GM18858 (cell line): ENCODE data around the gene ARHGAP35.

Source experiments
- ATAC-seq: cut with Tn5 transposase; IDR thresholded peaks from one replicate; pipeline ENCODE4 v1.9.1; 2021; ENCODE audit not compliant: unreplicated experiment

The ARHGAP35 gene

DNA sequence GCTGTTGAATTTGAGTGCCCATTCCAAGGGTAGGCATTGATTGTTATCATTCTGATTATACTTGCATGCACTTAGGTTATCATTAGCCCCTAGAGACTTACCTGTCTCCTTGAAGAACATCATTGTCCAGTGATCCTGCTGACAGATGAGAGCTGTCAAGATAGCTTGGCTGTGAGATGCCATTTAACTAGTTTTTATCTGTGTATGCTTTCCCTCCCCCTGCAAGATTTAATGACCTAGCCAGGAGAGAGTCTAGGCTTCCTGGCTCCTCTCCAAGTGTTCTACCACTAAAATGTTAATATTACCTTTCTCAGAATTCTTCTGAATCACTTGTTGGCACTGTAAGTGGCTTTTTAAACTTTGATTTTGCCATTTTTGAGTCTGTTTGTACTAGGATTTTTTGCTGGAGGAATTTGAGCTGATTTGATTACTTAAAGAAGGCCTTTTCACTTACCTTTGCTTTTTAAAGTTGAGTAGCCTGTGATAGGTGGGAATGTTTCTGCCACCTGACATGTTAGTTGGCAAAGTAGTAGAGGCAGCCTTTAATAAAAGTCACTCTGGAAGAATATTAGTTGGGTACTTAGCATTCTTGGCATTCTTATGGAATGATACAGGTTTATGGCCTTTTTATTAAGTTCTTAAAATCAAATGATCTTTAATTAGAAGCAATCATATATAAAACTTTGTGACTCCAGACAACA lies 41.1 kb downstream of the ARHGAP35 start:
- ATAC-seq: no peak

DNA sequence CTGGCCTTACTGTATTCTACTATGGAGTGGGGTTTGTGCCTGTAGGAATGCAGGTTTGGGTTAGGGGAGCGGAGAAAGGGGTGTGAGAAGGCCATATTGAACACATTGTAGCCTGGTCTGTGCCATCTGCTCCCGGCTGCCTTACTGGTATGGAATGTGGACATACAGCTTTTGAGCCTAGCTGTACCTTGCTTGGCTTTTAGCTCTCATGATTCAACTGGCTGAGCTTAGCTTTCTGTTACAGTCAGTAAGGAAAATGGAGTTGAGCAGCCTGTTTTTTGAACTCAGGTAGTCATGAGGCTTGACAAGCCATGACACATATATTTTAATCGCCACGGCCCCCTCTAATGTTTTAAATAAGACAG lies 41.6 kb downstream of the ARHGAP35 start:
- ATAC-seq: no peak

DNA sequence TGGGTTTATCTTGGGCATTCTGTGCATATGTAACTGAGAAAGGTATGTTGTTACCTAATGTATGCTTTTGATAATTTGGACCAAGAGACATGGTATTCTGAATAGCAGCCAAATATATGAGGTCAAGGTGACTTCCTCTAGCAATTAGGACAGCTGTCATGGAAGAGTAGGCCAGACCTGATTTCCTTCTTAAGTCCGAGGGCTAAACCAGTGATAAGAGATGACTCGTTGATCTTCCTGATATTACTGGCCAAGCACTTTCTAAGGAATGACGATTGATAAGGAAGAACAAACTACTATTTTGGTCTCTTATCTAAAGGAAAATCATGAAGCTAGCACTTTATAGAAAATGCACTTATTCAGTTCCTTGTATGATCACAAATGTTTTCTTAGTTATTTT lies 42.7 kb downstream of the ARHGAP35 start:
- no peak for ATAC-seq

DNA sequence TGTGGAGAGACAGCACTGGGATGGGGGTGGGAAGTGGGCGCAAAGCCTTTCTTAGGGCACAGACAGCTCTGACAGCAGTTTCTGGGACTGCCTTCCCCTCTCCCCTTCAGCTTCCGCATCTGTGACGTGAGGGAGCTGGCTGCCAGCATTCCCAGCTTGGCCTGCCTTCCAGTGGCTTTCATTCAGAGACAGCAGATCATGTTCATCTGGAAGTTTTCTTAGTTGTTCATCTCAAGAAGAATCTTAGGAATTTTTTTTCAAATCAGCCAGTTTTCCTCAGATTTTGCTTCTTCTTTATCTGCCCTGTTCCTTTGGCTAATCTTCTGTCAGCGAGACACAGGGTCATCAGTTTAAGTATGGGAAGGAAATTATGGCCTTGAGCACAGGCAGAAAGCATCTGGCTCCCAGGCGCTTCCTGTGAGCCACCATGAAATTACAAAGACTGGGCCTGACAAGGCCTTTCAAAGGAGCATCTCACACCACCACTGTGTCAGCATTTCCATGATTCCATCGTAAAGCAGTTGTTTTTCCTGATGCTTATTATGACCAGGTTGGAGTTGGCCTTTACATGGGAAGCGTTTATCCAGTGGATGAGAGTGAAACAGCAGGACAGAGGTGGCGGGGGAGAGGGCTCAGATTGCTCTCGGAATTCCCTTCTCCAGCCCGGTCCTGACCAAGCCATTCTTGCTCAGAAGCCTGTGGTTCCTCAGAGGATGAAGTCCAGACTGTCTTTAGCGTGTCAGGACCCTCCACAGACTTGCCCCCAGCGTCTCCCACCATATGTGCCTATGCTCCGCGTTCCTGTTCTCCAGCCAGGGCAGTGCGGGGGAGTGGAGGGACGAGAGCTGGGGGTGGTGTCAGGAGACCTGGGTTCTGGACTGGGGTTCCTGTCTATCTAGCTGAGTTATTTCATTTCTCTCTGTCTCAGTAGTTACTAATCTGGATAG lies 43.6 kb downstream of the ARHGAP35 start:
- ATAC-seq: no peak

DNA sequence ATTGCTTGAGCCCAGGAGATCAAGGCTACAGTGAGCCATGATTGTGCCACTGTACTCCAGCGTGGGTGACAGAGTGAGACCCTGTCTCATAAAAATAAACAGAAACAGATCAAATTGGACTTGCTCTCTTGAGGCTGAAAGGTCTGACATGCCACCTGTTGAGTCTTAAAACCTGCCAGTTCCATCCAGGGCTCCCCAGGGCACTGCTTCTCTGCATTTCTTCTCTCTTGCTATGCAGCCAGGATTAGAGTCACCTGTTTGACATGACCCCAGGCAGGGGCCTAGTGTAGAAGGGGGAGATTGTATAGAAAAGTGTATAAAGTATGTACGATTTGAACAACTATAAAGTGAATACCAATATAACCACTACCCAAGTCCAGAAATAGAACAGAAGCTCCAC lies 45.4 kb downstream of the ARHGAP35 start:
- no peak for ATAC-seq

DNA sequence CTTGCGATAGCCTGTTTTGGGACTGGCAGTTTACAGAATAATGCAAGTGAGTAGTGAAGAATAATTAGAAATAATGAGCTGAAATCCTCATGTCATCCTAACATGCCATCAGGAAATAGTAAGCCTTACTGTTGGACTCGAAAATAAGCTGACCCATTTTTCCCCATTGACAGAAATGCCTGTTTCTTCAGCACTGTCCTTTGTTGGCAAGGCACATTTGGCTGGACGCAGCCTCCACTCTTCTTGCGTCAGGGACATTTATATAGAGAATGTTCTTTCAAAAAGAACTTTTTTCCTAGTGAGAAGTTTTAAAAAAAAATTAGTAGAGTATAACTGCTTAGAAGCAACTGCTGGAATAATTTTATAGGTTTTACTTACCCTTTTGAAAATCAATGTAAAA lies 47.1 kb downstream of the ARHGAP35 start:
- no peak for ATAC-seq

DNA sequence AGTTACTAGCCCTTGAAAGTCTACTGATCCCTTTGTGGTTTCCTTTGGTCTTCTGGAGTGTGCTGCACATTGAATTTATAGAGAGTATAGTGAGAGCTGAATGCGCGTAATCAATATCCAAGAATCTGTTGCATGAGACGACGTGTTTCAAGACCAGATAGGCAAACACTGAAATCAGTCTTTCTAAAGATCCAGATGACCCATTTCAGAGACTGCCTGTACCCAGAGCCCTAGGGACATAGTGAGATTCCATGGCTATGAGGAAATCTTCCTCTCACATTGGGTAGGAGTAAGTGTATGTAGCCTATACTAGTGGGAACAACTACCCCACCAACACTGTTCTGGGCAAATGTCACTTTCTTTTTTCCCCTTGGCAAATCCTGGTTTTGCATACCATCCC lies 48.6 kb downstream of the ARHGAP35 start:
- ATAC-seq: no peak
